Inflammatory macrophage (primary cell): ENCODE measurements around the gene ILRUN.
"Not testable (repeated sequence)": the region's sequence is repeated elsewhere in the genome, so short reads cannot be mapped to it uniquely, and the experiment has no call there.

ENCODE experiments used
- DNase-seq, 2 donors: peaks; one replicate each; pipeline ENCODE4 v3.0.0-alpha.2; 2020 to 2022

The ILRUN gene

DNA sequence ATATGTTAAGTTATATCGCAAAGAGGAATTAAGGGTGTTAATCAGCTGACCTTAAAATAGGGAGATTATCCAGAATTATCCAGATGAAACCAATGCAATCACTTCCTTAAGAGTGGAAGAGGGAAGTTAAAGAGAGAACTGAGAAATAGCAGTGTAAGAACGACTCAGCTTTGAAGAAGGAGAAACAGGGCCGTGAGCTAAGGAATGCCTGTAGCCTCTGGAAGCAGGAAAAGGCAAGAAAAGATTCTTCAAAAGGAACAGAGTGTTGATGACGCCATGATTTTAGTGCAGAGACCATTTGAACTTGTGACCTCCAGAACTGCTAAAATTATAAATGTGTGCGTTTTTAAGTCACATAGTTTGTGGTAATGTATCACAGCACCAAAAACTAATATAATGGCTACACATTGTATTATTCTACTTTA, 32.7 kb downstream of the ILRUN start:
- DNase-seq = peak; percentile 84 to 92

GRCh38 chr6:34663371-34663770, 33.2 kb downstream of the ILRUN start:
- DNase-seq = no peak

GRCh38 chr6:34661357-34661756, 35.2 kb downstream of the ILRUN start:
- no peak for DNase-seq

- DNase-seq = no peak
Measured at GRCh38 chr6:34658605-34659265, 37.8 kb downstream of the ILRUN start.

- DNase-seq = not testable (repeated sequence)
Measured at GRCh38 chr6:34657979-34658480, 38.5 kb downstream of the ILRUN start.

DNA sequence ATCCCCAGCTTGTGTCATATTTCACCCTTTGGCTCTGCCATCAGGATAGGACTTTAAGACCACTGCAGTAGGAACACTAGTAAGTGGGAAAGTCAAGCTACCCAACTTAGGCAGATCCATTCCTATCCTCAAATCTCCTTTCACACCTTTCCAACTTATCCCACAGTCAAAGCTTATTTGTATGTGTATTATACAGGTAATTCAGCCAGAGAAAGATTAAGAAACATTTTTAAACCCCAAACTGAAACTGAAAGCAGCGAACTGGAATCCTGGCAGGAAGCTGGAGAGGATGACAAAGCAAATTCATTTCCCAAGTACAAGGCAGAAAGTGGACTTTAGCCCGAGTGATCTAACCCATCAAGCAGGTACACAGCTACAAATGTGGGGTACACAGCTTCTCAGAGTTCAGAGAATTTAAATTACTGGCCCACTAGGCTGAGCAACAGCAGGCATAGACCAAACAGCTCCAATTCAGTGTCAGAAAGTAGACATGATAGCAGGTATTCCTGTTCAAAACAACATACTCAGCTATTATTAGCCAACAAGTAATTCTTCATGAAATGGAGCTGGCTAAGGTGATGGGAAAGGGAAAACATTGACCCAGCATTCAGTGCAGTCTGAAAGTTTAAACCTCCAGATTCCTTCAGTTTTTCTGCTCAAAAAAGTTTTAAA, 39.1 kb downstream of the ILRUN start:
- peak; percentile 48 to 55 for DNase-seq

GRCh38 chr6:34657037-34657306, 39.6 kb downstream of the ILRUN start:
- DNase-seq = no peak

DNA sequence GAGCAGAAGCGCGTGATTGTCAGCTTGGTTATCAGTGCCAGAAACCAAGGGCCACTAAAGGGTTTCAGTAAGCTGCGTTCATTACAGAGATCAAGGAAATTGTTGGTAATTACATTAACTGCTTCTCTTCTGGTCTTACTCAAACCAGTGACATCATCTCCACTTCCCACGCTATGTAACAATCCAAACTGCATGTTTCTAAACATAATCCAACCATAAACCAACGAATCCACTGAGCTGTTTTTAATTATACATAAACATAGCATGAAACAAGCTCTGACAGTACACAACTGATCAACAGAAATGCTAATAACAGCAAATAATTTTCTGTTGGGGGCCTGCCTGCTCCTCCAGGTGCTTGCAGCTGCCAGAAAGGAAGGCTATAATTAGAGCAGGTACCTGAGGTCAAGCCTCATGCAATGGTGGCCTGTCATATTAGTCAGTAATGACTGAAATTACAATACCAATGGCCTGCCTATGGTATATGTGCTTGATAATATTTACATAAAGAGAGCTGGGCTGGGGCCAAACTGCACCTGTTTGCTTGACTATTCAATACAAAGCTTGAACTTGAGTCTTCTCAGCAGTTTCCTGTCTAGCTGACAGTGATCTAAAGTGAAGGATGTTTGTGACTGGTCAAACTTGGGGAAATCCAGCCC, 40.1 kb downstream of the ILRUN start:
- DNase-seq = peak; percentile 81

DNA sequence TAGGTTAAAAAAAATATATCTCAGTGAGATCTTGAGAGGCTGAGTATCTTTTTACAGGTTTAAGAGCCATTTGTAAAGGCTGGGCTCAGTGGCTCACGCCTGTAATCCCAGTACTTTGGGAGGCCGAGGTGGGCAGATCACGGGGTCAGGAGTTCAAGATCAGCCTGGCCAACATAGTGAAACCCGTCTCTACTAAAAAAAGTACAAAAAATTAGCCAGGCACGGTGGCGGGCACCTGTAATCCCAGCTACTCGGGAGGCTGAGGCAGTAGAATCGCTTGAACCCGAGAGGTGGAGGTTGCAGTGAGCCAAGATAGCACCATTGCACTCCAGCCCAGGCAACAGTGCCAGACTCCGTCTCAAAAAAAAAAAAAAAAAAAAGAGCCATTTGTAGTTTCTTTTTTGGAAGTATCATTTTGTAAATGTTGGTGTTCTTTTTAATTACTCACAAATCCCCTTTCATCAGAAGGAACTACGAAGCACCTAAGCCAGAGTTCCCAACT, 40.6 kb downstream of the ILRUN start:
- not testable (repeated sequence) for DNase-seq

- peak; percentile 22 to 73 for DNase-seq
Measured at GRCh38 chr6:34654061-34654710, 42.4 kb downstream of the ILRUN start.

DNA sequence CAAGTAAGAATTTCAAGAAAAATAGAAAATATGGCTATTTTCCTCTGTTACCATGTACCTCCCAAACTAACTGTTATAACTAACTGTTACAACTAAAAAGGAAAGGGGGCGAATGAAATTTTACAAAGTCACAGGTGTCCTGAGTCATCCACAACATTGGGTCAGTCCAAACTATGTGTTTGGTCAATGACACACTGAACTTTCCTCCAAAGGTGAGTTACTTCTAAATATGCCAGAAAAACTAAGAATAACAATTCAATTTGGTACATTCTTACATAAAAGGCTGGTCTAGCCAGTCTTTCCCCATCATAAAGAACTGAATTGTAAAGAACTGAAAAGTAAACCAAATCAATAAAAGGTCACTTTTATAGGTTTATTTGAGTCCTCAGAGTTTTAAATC, 44.3 kb downstream of the ILRUN start:
- DNase-seq = no peak

DNA sequence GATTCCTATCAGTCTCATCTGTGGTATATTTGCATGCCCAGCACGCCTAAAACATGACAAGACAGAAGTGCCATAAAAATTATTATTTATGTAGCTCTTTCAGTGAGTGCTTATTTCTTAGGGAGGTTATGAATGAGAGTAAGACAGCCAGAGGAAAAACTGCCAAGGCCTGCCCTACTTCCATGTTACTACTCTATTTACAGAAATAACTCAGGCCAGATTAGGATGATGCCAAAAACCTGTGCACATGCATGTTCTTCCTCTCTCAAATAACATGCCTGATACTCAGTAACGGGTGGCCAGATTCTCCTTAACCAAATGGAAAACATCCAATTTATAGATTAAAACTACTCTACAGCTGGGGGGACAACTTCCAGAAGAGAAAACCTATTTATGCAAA, 45.7 kb downstream of the ILRUN start:
- DNase-seq = no peak

- not testable (repeated sequence) for DNase-seq
Measured at GRCh38 chr6:34650232-34650631, 46.3 kb downstream of the ILRUN start.

- DNase-seq = no peak
Measured at GRCh38 chr6:34648806-34649205, 47.8 kb downstream of the ILRUN start.
